Erythroblast (primary cell): ENCODE measurements around the gene ZNF24.

Experiments used
- DNase-seq, 2 experiments: peaks; one replicate each; lab custom pipeline; 2025; lab: John Stamatoyannopoulos, UW
- GATA1 ChIP-seq: IDR thresholded peaks from 2 replicates; pipeline ENCODE4 v1.6.1; 2011; ENCODE audit warnings: low read depth, mild to moderate bottlenecking, control low read depth, low read length, moderate library complexity
- POLR2A ChIP-seq: IDR thresholded peaks from 2 replicates; pipeline ENCODE4 v1.6.1; 2011; ENCODE audit warnings: mild to moderate bottlenecking, low read length

The ZNF24 gene

DNA sequence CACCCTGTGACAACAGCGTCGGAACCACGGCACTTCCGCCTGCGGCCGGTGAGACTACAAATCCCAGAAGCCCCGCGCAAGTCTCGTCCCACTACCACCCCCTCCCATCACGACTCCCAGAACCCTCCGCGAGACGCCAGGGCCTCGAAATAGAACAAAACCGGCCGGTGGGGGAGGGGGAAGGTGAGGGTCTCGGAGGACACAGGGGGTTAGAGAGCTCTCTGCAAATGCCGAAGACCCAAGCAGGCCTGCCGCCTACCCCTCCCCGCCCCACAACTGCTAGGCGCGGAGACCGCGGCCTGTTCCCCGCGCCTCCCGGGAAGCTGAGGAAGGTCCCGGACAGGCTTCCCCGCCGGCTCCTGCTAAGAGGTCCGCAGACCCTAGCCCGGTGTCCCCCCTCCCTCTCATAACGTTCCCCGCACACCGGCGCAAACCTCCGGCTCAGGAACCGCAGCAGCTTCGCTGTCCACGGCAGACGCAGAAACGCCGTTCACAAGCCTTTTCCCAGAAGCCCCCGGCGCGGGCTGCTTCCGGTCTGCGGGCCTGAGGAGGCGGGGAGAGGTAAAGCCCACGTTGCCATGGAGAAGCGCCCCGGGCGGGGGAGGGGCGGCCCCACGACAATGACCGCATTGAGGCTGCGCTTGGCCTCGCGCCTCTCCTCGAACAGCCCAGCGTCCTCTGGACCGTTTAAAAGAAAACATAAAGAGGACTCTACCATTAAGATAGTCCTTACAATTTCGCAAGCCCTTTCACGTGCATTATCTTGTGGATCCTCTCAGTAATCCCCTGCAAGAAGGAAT, at the start of gene ZNF24:
TSS of gene ZNF24 (minus strand) at position 485 of the 800 bp plus-strand sequence. CDS start 3,770 bp downstream, outside the sequence.
- peak; percentile 96 to 97 for DNase-seq
- TF ChIP-seq POLR2A (peak; percentile 87), GATA1 (no peak)

DNA sequence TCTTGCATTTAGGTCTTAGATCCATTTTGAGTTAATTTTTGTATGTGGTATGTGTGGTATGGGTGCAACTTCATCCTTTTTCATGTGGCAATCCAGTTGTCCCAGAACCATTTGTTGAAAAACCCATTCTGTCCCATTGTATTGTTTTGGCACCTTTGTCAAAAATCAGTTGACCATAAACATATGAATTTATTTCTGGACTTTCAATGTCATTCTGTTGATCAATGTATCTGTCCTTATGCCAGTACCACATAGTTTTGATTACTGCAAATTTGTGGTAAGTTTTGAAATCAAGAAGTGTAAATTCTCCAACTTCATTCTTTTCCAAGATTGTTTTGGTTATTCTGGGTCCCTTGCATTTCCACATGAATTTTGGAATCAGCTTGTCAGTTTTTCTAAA, 49.5 kb upstream of the ZNF24 start:
- no peak for DNase-seq
- TF ChIP-seq GATA1 (no peak), POLR2A (no peak)

DNA sequence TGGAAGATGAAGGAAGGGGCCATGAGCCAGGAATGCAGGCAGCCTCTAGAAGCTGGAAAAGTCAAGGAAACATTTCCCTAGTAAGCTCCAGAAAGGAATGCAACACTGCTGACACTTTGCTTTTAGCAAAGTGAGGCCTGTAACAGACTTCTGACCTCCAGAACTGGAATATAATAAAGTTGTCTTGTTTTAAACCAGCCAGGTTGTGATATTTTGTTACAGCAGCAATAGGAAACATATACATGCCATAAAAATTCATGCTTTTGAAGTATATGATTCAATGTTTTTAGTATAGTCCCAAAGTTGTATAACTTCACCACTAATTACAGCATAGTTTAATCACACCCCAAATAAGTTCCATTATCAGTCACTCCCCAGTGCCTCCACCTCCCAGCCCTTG, 48.2 kb upstream of the ZNF24 start:
- DNase-seq = no peak
- TF ChIP-seq GATA1 (no peak), POLR2A (no peak)

DNA sequence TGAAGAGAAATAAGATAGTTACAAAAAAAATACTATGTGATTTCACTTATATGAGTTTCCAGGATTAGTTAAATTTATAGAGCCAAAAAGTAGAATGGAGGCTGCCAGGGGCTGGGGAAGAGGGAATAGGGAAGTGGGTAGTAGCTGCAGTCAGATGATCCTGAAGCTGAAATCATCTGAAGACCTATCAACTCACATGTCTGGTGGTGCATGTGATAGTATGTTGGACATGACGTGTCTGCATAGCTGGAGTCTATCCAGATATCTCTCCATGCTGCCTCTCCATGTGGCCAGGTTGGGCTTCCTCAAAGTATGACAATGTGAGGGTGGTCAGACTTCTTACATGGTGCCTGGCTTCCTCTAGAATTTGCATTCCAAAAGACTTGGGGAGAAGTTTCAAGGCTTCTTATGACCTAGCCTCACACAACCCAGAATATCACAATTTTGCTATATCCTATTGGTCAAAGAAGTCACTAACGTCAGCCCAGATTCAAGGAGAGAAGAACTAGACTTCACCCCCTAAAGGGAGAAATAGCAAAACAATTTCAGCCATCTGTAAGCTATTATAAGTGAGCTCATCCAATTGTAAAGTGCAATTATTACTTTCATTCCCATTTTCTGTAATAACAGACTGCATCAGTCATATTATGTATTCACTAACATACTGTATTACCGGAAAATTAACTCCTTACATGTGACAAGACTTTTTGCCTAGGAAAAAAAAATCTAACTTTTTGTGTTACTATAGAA, 46.9 kb upstream of the ZNF24 start:
- DNase-seq = no peak
- TF ChIP-seq POLR2A (no peak), GATA1 (no peak)

DNA sequence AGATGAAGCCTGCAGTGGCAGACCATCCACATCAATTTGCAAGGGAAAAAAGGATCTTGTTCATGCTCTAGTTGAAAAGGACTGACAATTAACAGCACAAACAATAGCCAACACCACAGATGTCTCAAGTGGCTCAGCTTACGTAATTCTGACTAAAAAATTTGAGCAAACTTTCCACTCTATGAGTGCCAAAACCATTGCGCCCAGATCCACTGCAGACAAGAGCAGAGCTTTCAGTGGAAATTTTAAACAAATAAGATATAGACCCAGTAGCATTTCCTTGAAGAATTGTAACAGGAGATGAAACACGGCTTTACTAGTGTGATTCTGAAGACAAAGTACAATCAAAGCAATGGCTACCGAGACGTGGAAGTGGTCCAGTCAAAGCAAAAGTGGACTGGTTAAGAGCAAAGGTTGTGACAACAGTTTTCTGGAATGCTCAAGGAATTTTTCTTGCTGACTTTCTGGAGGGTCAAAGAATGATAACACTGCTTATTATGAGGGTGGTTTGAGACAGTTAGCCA, 44.9 kb upstream of the ZNF24 start:
- DNase-seq = no peak
- no peak for TF ChIP-seq GATA1
- no peak for TF ChIP-seq POLR2A

DNA sequence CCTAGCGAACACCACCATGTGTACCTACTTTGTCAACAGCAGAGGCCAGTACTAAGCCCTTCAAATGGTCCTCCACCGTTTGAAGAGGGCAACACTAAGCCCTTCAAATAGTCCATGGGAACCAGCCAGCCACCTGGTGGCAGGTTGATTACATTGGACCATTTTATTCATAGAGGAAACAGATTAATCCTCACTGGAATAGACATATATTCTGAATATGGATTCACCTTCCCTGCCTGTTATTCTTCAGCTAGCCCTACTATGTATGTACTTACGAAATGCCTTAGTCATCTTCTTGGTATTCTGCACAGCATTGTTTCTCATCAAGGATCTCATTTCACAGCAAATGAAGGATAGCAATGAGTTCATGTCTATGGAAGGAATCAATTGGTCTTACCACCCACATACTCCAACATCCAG, 42.9 kb upstream of the ZNF24 start:
- no peak for TF ChIP-seq POLR2A
- TF ChIP-seq GATA1 = no peak
- peak; percentile 32 to 37 for DNase-seq

DNA sequence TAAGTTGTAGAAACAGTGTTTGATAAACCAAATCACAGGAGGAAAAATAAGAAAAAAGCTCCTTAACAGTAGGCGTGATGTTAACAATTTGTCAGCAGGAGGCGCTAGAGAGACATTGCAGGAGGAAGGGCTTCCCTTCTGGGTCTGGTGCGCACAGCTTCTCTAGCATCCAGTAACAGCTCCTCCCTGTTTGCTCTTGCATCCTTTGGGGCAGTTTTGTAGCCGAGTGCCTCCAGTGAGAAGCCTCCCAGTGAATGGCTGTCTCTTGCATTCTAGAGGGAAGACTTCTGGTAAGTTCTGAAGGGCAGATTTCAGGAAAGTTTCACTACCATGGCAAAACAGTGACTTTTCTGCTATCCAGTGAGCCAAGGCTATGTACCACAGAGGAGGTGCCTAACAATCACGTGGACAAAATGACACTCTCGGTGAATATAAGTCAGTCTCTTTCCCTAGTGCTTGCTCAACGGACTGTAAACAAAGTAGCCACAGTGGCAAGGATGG, 42.4 kb upstream of the ZNF24 start:
- DNase-seq = peak; percentile 86 to 93
- TF ChIP-seq POLR2A = no peak
- TF ChIP-seq GATA1 = no peak

DNA sequence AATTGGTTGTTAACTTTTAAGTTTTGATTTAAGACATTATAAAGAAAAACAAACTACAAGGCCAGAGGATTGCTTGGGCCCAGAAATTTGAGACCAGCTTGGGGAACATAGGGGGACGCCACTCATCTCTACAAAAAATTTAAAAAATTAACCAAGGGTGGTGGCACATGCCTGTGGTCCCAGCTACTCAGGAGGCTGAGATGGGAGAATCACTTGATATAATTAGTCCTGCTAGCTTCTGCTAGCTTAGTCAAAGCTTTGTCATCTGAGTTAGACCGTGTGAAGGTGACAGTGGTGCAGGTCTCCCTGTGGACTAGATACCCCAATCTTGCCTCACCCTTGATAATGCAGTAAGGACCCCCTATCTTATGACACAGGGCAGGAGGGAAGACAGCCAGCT, 38.9 kb upstream of the ZNF24 start:
- TF ChIP-seq GATA1 (no peak), POLR2A (no peak)
- DNase-seq = no peak

DNA sequence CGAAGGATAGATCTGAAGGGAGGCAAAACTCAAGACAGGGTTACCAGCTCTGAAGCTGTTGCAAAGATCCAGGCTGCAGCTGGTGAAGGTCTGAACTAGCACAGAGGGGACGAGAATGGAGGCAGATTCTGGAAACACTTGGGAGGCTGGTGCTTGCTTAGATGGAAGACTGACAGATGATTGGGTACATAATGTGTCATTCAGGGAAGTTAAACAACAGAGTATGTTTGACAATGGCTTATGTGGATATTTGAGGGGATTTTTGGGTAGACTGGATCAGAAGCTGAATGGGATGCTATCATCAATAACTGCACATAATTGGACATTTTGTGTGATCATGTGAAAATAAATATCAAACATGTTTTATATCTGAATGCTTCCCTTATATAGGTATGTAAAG, 35.2 kb upstream of the ZNF24 start:
- no peak for DNase-seq
- TF ChIP-seq GATA1 (no peak), POLR2A (no peak)

DNA sequence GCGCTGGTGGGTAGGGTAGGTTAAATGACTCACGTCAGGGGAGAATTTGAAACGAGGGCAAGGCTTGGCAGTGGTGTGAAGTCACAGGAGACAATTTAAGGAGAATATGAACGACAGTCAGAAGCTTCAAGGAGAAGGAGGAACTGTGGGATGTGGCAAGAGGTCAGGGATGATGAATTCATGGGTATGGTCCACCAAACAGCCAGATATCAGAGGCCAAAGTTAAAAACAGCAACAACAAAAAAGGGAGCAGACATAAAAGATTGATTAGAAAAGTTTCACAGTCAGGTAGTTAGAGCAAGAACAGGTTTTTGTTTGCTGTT, 34.3 kb upstream of the ZNF24 start:
- no peak for DNase-seq
- no peak for TF ChIP-seq POLR2A
- TF ChIP-seq GATA1 = no peak

DNA sequence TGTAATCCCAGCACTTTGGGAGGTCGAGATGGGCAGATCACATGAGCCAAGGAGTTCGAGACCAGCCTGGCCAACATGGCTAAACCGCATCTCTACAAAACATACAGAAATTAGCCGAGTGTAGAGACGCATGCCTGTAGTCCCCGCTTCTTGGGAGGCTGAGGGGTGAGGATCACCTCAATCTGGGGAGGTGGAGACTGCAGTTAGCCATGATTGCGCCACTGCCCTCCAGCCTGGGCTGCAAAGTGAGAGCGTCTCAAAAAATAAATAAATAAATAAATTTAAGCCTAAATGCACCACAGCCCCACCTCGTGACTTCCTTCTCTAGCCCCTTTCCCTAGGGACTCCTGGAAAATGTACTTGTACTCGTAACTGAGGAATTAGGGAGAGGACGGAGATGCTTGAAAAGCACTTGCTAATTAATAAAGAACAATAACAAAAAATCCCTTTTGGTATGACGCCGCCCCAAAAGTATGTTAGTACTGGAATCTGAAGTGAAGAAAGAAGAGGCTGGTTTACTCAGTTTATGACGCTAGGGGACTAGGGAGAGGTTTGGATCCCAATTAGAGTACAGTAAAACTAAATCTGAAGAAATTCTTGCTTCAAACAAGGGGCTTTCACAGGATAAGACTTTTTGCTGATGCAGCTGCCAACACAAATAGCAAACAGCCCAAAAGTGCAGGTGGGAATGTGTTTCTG, 33.8 kb upstream of the ZNF24 start:
- DNase-seq = no peak
- TF ChIP-seq POLR2A (no peak), GATA1 (no peak)

DNA sequence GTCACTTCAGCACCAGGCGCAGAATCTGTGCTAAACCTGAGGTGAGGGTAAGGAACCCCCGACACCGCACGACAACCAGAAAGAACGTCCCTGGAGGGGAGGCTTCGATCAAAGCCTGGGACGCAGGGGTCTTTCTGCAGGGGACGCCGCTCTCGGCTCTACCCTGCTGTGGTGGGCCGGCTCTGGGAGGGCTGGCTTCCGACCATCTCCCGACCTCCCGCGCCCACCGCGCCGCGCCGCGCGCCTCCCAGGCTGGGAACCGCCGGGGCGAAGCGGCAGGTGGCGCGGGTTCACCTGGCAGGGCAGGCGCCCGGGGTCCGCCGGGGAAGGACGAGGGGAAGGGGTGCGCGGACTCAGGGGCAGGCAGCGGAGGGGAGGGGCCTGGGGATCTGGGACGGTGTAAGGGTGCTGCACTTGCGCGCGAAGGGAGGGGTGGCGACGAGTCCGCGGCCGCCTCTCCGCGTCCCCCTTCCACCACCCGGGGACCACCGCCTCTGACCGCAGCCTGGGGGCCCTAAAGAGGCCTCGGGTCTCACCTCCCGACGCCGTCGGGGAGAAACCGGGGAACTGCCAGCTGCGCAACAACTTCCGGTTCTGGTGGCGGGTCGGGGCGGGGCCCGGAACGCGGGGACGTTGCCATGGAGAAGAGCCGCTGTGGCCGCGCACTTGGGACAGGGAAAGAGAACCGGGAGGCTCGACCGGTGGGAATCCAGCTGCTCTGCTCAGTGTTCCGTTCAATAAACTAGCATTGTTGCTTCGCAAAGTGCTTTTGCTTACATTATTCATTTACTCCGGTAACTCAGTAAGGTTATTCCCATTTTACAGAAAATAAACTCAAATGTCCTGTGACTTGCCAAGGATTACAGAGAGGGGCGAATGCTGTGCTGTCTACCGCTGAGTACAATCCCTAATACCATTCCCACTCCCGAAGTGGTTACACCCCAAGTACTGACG, 32.8 kb upstream of the ZNF24 start, which contains the start of gene ZNF396:
TSS of gene ZNF396 (minus strand) at position 596 of the 954 bp plus-strand sequence. CDS start 3,045 bp downstream, outside the sequence.
- TF ChIP-seq GATA1 (no peak), POLR2A (peak; percentile 34)
- DNase-seq = peak; percentile 84 to 87

DNA sequence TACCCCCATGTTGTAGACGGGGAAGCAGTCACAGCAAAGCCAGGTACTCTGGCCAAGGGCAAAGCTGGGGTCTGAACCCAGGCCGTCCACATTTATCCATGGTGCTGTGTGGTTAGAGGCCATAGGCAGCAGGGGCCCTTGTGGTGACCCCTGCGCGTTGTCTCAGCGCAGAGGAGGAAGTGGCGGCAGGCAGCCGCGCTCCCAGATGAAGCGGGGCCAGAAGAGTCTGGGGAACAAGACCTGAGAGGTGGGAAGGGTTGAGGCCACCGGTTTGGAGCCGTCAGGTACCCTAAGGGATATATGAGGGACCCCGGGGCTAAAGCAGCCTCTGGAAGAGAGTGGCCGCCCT, 32.1 kb upstream of the ZNF24 start:
- DNase-seq = peak; percentile 44 to 45
- no peak for TF ChIP-seq POLR2A
- TF ChIP-seq GATA1 = no peak

DNA sequence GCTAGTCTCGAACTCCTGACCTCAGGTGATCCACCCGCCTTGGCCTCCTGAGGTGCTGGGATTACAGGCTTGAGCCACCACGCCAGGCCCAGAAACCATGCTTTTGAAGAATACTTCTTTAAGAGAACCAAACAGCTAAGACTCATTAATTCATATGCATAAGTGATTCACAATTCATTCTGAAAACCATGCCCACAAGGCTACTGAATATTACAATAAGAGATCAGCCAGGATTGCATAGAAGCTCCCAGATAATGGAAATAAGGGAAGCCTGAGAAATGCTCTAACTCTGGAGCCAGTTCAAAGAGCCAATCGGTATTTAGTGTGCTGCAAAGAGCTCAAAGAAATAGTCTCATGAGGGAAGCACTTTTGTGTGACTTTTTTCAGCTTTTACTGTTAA, 30.5 kb upstream of the ZNF24 start:
- no peak for DNase-seq
- TF ChIP-seq GATA1 (no peak), POLR2A (no peak)
